Smooth muscle cell (in vitro differentiated cells): ENCODE results near the gene APCDD1L. TPM values are rescaled to one million over a fixed set of nuclear protein-coding genes. Genes with fewer than 3 reads are reported as not detected.

Experiments
- DNase-seq: peaks from one replicate; lab custom pipeline; 2025; ENCODE audit not compliant: unreplicated experiment; lab: John Stamatoyannopoulos, UW
- H2AFZ ChIP-seq: fragments of 200-600 bp; sonication (generic); 2 replicates; pipeline ENCODE4 v1.6.0; 2016; ENCODE audit warnings: antibody characterized with exemption, low read depth, mild to moderate bottlenecking
- H3F3A ChIP-seq: fragments of 200-600 bp; sonication (generic); 2 replicates; pipeline ENCODE4 v1.6.0; 2017; ENCODE audit warnings: antibody characterized with exemption, low read depth
- H3K27ac ChIP-seq: fragments of 200-600 bp; sonication (generic); 2 replicates; pipeline ENCODE4 v1.5.1; 2016; ENCODE audit warnings: low read depth, mild to moderate bottlenecking
- H3K27me3 ChIP-seq: fragments of 200-600 bp; sonication (generic); 2 replicates; pipeline ENCODE4 v1.6.1; 2016; ENCODE audit warnings: low read depth, mild to moderate bottlenecking
- H3K36me3 ChIP-seq: fragments of 200-600 bp; sonication (generic); 2 replicates; pipeline ENCODE4 v1.5.1; 2016; ENCODE audit warnings: low read depth
- H3K4me1 ChIP-seq: fragments of 200-600 bp; sonication (generic); 2 replicates; pipeline ENCODE4 v1.5.1; 2016; ENCODE audit warnings: low read depth
- H3K4me2 ChIP-seq: fragments of 200-600 bp; sonication (generic); 2 replicates; pipeline ENCODE4 v1.6.0; 2016; ENCODE audit warnings: mild to moderate bottlenecking
- H3K4me3 ChIP-seq: fragments of 200-600 bp; sonication (generic); 2 replicates; pipeline ENCODE4 v1.5.1; 2016; ENCODE audit warnings: mild to moderate bottlenecking
- H3K79me2 ChIP-seq: fragments of 200-600 bp; sonication (generic); 2 replicates; pipeline ENCODE4 v1.6.0; 2016; ENCODE audit warnings: low read depth, mild to moderate bottlenecking
- H3K9ac ChIP-seq: fragments of 200-600 bp; sonication (generic); 2 replicates; pipeline ENCODE4 v1.6.0; 2016; ENCODE audit warnings: low read depth
- H3K9me3 ChIP-seq: fragments of 200-600 bp; sonication (generic); replicated peaks from 2 replicates; pipeline ENCODE4 v1.5.1; 2016; ENCODE audit warnings: low read depth
- H4K20me1 ChIP-seq: fragments of 200-600 bp; sonication (generic); 2 replicates; pipeline ENCODE4 v1.6.0; 2016; ENCODE audit warnings: low read depth
- CTCF ChIP-seq: fragments of 200-600 bp; sonication (generic); IDR thresholded peaks from 2 replicates; pipeline ENCODE4 v1.5.1; 2017; ENCODE audit warnings: borderline replicate concordance, mild to moderate bottlenecking, antibody characterized with exemption; ENCODE audit not compliant: insufficient read depth, poor library complexity, severe bottlenecking
- WGBS: methylation state at CpG from one replicate; pipeline ENCODE4 v1.1.7; 2016; ENCODE audit warnings: low lambda C conversion rate; 5-methylcytosine and 5-hydroxymethylcytosine counted together
- polyA plus RNA-seq: library from polyadenylated mRNA; unstranded; fragments of >200 nt; fragmentation: Nextera tagmentation; extraction: Ambion mirVana; gene quantifications from 2 replicates; pipeline ENCODE4 v1.2.1, GENCODE V29; 2016
- total RNA-seq: library from RNA; depleted of rRNA; stranded (reverse); fragments of >200 nt; gene quantifications from 2 replicates; pipeline ENCODE4 v1.2.3, GENCODE V29; 2014

The APCDD1L gene
- total and polyA plus RNA-seq, 2 experiments from 2014 or later = 9.4 to 18.3 TPM

GRCh38 chr20:58536289-58536688, 21.1 kb upstream of the APCDD1L start:
- no peaks in the 10 kb centered on the region for H3K36me3 ChIP-seq
- no peak overlapping the region for H3K4me2 ChIP-seq
- H2AFZ ChIP-seq = no peak overlapping the region
- DNase-seq = no peak
- H3K9me3 ChIP-seq = peaks cover 5% of the 10 kb centered on the region
- TF ChIP-seq CTCF = no peak
- H3K4me1 ChIP-seq = no peaks in the 10 kb centered on the region
- H4K20me1 ChIP-seq = no peaks in the 10 kb centered on the region
- no peaks in the 10 kb centered on the region for H3K27me3 ChIP-seq
- peaks cover 2% of the 10 kb centered on the region for H3F3A ChIP-seq
- no peak overlapping the region for H3K27ac ChIP-seq
- no peak overlapping the region for H3K9ac ChIP-seq
- WGBS = 83% methylated on average over 3 of the region's 3 CpGs
- H3K4me3 ChIP-seq = no peak overlapping the region
- H3K79me2 ChIP-seq = no peaks in the 10 kb centered on the region

- Histone ChIP-seq H2AFZ (no peak overlapping the region), H3F3A (no peaks in the 10 kb centered on the region), H3K4me3 (no peak overlapping the region), H3K27ac (no peak overlapping the region), H4K20me1 (no peaks in the 10 kb centered on the region), H3K4me1 (no peaks in the 10 kb centered on the region), H3K36me3 (no peaks in the 10 kb centered on the region), H3K9me3 (peaks cover 12% of the 10 kb centered on the region), H3K9ac (no peak overlapping the region), H3K4me2 (no peak overlapping the region), H3K79me2 (no peaks in the 10 kb centered on the region), H3K27me3 (no peaks in the 10 kb centered on the region)
- DNase-seq = no peak
- no peak for TF ChIP-seq CTCF
Measured at GRCh38 chr20:58531657-58532056, 16.5 kb upstream of the APCDD1L start.

- no peak for TF ChIP-seq CTCF
- Histone ChIP-seq H3K36me3 (no peaks in the 10 kb centered on the region), H4K20me1 (no peaks in the 10 kb centered on the region), H2AFZ (no peak overlapping the region), H3K4me1 (no peaks in the 10 kb centered on the region), H3K9me3 (peaks cover 14% of the 10 kb centered on the region), H3K27me3 (no peaks in the 10 kb centered on the region), H3K9ac (no peak overlapping the region), H3K27ac (no peak overlapping the region), H3K79me2 (no peaks in the 10 kb centered on the region), H3F3A (no peaks in the 10 kb centered on the region), H3K4me2 (no peak overlapping the region), H3K4me3 (no peak overlapping the region)
- DNase-seq = no peak
Measured at GRCh38 chr20:58531063-58531462, 15.9 kb upstream of the APCDD1L start.

GRCh38 chr20:58528412-58528811, 13.2 kb upstream of the APCDD1L start:
- Histone ChIP-seq H3K27me3 (no peaks in the 10 kb centered on the region), H3K36me3 (no peaks in the 10 kb centered on the region), H3K79me2 (no peaks in the 10 kb centered on the region), H3K4me1 (peaks cover 9% of the 10 kb centered on the region), H3K9ac (no peak overlapping the region), H3K27ac (no peak overlapping the region), H2AFZ (no peak overlapping the region), H3K9me3 (peaks cover 14% of the 10 kb centered on the region), H3K4me2 (no peak overlapping the region), H3K4me3 (no peak overlapping the region), H3F3A (no peaks in the 10 kb centered on the region), H4K20me1 (no peaks in the 10 kb centered on the region)
- no peak for TF ChIP-seq CTCF
- DNase-seq = no peak
- WGBS = 38% methylated on average over 1 of the region's 1 CpG
